Limb (tissue), 2 donors: ENCODE results near the gene YPEL3.
"Not testable (repeated sequence)": the region's sequence is repeated elsewhere in the genome, so short reads cannot be mapped to it uniquely, and the experiment has no call there.

Experiments
- DNase-seq, 2 donors: peaks; one replicate each; pipeline ENCODE4 v3.0.0-alpha.2; 2016; ENCODE audit errors: extremely low spot score in 2 of 2

The YPEL3 gene

DNA sequence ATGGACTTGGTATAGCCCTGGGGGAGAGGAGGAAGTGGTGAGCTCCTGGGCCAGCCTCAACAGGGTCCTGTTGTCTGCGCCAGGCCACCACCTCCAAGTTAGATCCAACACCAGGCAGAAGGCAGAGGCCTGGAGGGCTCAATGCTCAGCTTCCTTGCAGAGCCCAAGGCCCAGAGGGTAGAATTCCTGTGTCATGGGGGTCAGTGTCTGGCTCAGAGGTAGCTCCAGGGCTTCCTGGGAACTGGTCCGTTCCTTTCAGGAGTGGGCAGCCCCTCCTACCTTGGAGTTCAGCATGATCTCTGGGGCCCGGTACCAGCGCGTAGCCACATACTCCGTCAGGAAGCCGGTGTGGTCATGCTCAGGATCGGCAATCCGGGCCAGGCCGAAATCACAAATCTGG, 21.8 kb upstream of the YPEL3 start:
- DNase-seq: no peak

DNA sequence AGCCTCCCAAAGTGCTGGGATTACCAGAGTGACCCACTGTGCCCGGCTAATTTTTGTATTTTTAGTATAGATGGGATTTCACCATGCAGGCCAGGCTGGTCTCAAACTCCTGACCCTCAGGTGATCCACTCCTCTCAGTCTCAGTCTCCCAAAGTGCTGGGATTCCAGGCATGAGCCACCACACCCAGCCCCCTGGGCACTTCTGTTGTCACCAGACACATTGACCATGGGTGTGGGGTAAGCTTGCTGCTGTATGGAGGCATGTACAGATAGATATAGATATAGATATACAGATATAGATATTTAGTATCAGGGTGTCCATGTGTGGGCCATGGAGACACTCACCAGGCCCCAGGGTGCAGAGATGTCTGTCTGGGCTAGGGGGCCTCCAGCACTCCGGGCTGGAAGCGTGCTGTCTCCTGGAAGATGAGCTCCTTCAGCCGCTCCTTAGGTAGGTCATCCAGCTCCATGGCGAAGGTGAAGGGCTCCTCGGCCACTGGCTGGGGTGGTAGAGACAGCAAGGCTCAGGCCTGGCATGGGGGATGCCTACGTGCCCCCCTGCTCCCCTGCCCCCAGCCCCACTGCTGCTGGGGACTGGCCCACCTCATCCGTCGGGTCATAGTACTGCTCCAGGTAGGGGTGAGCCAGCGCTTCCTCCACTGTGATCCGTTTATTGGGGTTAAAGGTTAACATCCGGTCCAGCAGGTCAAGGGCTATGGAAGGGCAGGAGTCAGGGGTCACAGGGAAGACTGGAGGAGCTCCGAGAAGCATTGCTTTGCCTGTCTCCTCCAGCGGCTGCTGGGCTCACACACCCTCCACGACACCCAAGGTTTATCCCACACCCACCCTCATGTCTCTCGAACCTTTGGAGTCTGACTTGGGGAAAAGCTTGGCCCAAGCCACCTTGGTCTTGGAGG, 20.5 kb upstream of the YPEL3 start:
- DNase-seq: no peak

DNA sequence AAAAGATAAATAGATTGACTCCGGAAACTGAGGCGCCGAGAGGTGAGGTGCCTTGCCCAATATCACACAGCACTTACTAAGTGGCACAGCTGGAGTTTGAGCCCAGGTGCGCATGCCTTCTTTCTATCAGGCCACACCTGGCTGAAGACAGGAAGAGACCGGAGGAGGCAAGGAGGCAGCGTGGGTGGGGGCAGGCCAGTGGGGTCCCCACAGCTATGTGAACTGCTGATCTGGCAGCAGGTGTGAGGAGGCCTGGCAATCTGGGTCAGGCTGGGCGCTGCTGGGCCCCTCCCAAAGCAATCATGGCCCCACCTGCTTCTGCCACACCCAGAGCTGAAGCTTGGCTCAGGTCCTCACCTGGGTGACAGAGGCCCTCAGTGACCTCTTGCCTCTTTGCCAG, 19.2 kb upstream of the YPEL3 start:
- no peak for DNase-seq

DNA sequence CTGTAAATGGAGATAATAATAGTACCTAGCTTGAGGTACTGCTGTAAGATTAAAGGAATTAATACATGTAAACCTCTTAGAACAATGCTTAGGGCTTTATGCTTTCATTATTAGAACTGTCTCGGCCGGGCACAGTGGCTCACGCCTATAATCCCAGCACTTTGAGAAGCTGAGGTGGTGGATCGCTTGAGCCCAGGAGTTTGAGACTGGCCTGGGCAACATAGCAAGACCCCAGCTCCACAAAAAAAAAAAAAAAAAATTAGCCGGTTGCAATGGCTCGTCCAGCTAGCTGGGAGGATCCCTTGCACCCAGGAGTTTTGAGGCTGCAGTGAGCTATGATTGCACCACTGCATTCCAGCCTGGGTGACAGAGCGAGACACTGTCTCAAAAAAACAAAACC, 18.8 kb upstream of the YPEL3 start:
- DNase-seq: not testable (repeated sequence)

DNA sequence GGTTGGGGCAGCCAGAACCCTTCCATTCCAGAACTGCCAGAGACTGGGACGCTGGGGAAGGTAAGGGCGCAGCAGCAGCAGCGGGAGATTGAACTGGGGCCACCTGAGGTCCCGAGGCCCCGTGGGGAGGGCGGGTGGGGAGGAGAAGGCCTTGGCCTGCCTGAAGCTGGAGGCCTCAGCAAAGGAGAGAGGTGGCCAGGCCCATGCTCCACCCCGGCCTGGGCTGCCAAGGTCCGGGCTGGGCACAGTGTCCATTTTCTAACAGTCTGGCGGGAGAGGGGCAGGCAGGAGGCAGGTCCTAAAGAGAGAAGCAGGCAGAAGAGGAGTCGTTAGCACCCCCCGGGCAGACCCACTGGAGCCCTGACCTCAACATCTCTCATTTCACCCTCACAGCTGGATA, 18.4 kb upstream of the YPEL3 start:
- DNase-seq: no peak

DNA sequence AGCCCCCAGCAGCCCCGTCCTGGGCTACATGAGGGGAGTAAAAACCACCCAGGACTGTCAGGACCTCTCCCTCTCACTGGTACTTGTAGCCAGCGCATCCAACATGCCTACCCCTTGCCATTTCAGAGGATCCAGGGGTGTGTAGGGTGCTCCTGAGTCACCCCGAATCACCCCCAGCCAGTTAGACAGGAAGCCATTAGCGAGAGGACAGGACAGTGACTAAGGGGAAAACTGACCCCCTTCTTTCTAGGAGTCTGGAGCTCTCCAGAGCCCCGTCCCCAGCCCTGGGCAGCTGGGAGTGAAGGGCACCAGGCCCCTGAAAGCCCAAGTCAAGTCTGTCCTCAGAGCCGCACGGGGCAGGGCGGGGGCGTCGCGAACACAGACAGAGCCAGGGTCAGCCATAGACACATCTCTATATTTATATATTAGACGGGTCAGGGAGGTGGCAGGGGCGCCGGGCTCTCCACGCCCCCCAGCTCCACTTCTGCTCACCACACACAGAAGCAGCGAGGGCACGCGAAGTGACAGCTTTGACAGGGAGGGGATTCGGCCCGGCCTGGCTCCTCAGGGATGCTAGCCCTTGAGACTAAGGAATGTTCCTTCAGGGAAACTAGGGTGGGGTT, 17.8 kb upstream of the YPEL3 start:
- no peak for DNase-seq

DNA sequence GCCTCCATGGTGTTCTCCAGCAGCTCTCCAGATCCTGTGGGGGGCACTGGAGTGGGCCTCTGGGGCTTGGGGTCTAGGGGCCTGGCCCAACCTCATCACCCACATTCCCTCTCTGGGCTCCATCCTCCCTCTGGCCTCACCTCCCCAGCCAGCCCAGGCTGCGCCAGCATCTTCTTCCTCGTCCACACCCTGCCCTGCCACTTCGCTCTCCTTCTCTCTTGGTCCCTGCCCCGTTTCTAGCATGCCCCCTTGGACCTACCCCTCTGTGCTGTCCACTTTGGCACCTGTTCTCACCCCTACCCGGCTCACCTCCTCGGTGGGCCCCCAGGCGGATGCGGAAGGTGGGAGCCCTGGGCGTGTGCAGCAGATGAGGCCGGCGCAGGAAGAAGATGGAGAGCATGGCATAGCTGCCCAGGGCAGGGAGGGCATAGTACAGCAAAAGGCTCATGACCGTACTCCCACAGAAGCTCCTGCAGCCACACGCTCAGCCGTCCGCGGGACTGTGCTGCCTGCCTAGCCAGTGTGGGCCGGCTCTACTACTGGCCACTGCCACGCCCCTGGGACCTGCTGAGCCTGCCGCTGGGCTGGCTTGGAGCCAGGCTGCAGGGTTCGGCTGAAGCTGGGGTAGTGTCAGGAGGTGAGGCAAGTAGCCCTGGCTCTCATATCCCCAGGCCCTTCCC, 17.2 kb upstream of the YPEL3 start, which contains the start of gene GDPD3:
GDPD3 (minus strand) TSS at position 507 of the 680 bp plus-strand sequence; CDS start at position 448, 59 bp downstream.
- no peak for DNase-seq

DNA sequence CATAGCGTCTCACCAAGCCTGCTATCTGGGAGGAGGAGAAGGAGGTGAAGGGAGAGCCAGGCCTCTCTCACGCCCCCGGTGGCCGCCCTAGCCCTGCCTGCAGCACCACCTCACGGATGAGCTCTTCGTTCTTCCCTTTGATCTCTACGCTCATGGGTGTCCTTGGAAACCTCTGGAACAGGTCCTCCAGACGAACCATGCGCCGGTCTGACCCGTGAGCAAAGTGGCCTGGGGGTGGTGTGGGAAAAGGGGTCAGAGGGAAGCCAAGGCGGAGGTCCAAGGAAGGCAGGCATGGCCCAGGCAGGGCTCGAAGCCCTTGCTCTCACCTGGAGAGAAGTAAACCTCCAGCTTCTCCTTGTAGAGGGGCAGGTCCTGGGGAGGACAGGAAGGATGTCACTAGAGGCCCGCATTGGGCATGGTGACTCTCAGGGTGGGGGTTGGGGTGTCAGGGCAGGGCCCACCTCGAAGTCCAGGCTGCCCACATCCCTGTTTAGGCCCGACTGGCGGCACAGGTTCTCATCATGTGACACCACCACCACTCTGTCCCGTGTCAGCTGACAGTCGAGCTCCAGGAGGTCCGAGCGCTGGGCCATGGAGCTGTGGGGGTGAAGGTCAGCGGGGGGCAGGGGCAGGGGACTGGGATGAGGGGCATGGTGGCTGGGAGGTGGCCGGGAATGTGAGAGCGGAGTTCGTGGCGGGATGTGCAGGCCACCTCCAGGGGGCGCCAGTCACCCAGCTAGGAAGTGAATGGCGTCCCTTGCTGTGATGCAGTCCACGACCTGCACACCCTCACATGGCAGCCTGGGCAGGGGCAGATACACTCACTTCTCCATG, 16.4 kb upstream of the YPEL3 start:
- peak in 1 of 2 donors; percentile 60 for DNase-seq

DNA sequence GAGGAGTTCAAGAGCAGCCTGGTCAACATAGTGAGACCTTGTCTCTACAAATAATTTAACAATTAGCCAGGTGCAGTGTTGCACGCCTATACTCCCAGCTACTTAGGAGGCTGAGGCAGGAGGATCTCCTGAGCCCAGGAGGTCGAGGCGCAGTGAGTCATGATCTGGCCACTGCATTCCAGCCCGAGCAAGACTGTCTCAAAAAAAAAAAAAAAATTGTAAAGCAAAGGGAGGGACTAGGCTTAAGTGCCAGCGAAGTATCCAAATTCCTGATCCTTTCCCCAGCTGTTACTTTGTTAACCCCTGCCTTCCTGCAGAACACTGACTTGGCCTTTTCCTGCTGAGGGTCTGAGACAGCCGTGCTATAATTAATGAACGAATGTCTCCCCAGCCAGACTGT, 14.6 kb upstream of the YPEL3 start:
- DNase-seq: peak in 1 of 2 donors; percentile 48

DNA sequence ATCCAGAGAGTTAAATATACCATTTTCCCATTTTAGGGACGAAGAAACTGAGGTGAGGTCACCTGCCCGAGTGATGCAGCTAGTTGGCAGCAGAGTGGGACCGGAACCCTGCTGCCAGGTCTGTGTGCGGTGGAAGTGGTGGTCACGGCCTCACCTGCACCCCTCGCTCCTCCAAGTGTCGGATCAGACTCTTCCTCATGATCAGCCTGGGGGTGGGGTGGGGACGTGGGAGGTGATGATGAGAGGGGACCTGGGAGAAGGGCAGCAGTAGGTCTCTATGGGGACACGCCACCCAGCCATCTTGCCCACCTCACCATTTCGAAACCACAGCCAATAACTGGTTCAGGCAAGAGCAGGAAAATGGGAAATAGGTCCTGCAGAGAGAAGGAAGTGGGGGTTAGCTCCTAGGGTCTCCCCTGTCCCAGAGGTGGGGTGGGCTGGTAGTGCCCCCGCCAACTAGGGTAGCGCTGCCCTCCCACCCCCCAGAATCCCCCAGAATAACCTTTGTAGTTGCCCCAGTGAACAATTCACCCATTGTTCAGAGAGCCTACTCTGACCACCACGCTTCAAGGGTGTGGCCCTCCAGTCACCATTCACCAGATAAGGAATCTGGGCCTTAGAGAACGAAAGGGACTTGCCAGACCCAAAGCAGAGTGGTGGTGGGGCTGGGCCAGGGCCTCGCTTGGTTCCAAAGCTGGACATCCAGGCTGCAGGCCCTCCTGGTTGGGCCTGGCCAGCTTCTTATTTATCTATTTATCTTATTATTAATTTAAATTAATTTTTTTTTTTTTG, 12.2 kb upstream of the YPEL3 start:
- no peak for DNase-seq

DNA sequence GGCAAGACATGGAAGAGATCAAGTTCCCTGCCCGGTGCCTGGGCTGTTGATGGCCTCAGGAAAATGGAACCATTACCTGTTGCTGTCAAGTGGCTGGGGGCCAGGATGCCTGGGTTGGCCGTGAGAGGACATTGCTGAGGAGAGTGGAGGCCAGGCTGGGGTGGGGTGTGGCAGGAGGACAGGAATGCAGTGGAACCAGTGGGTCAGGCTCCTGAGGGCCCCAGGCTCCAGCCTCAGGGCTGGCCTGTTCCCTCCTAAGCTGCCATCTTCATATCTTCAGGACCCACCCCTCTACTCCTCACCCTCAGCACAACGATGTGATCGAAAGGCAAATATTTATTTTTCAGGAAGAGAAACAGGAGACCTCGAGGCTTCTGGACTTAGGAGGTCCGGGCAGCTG, 8.5 kb upstream of the YPEL3 start:
- no peak for DNase-seq

DNA sequence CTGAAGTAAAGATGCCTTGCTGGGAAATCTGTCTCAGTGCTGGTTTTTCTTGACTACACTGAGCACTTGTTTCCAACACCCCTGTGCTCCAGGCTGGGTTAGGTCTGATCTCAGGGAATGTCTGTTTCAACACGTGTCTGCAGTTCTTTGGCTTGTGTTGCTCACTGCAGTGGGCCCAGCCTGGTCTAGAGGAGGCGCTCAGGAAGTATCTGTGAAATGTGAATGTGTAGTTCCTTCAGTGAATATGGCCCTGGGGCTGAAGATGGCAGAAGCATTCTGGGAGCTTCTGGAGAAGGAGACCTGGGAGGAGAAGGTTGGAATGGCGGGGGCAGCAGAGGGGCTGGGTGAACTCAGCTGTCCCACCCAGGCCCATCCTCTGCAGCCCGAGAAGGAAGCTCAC, 8.1 kb upstream of the YPEL3 start:
- DNase-seq: no peak

DNA sequence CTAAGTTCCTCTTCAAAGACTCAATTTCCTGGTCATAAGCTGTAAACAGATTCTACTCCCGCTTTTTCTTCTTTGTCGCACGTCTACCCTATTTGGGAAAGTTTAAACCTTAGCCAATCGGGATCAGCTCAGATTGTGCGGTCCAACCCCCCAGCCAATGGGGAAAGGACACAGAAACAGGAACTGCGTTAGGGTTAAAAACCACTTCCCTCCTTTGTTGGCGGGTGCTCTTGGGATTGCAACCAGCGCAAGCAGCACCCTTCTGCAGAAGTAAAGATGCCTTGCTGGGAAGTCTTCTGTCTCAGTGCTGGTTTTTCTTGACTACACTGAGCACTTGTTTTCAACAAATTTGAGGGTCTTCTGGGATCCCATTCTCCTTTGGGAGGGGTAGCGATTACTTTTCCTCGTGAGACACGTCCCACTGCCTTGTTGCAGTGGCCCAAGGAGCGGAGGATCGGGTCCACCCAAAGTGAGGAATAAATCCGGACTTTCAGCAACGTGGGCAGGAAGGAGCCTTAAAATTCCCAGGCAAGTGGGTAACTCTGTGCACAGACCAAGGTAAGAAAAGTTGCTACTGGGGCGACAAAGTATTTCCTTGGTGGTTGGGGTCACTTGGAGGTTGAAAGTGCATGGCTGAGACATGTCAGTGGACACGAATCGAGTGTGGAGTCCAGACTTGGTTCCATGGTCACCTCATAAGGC, 1.0 kb upstream of the YPEL3 start:
- no peak for DNase-seq

DNA sequence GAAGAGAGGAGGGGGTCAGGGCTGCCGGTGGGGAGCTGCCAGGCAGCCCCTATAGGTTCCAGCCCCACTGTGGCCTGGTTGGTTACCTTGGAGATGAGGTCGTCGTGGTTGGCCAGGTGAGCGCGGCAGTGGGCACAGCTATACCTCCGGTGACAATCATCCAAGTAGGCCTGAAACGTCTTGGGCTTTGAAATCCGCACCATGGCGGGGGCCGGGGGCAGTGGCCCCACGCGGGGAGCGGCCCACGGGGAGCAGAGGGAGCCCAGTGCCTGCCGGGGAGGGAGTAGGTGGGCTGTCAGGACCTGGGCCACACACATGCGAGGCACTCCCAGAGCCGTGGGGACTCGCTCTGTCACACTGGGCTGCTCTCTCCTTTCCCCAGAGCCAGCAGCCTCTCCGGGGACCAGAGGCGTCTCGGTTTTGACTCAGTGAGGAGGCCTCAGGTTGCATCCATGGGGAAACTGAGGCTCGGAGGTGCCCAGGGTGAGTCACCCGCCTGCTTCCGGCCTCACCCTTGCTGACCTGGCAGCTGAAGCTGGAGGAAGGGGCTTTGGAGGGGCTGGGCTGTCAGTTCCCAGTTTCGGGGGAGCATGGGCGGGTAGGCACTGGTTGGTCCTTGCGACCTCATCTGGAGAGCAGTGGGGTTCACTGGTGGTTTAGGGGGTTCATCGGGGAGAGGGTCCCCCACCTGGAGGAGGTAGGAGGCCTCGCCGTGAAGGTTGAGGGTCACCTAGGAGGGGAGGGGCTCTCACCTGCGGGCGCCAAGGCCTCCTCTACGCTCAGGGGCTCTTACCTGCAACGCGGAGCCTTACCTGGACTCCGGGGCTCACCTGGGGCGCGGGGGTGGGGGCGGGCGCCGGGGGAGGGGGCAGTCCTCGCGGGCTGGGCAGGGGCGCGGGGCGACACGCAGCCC, 591 bp downstream of the YPEL3 start:
- no peak for DNase-seq

DNA sequence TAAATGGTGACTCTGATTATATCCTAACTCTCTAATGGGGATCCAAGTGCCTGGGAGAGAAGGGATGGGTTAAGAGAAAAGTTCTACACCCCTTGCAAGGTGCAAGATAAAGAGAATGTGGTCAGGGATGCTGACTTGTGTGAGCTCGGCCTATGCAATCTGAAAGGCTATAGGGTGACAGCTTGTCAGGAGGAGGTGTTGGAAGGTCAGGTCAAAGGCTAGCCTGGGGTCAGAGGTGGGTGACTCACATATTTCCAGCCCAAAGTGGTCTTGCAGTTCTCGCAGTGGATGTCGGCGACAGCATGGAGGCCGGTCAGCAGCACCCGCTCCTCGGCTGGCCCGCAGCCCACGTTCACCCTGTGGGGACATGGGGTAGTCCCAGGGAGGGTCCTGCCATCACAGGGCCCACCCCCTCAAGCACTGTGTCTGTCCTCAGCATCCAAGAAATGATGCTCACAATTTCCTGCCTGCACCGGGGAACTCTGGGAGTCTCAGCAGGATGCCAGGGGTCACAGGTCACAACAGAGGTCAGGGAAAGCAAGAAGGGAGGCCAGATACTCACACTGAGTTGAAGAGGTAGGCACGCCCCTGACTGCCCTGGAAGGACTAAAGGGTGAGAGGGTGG, 1.4 kb downstream of the YPEL3 start:
- DNase-seq: no peak

DNA sequence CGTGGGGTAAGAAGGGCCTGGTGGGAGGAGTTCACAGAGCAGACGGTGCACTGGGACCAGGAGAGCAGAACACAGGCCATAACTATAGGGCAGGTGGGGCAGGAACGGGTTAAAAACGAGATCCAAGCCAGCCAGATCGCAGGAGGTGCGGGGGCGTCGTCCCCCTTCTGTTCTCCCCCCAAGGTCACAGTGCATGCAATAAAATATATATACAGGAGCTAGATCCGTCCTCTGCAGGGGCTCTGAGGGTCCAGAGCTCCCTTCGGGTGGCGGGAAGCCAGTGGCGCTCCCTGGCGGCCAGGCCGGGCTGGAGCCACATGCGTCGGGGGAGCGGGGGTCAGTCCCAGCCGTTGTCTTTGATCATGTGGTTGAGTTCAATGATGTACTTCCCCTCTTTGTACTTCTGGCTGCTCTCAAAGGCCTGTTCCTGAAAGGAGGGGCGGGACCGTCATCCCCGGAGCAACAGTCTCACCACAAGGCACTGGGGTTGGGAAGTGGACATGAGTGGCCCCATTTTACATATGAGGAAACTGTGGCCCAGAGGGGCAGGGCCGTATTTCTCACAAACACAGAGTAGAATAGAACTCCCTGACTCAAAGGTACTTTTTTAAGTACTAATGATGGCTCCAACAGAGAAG, 3.5 kb downstream of the YPEL3 start:
- DNase-seq: peak; percentile 14 to 72

DNA sequence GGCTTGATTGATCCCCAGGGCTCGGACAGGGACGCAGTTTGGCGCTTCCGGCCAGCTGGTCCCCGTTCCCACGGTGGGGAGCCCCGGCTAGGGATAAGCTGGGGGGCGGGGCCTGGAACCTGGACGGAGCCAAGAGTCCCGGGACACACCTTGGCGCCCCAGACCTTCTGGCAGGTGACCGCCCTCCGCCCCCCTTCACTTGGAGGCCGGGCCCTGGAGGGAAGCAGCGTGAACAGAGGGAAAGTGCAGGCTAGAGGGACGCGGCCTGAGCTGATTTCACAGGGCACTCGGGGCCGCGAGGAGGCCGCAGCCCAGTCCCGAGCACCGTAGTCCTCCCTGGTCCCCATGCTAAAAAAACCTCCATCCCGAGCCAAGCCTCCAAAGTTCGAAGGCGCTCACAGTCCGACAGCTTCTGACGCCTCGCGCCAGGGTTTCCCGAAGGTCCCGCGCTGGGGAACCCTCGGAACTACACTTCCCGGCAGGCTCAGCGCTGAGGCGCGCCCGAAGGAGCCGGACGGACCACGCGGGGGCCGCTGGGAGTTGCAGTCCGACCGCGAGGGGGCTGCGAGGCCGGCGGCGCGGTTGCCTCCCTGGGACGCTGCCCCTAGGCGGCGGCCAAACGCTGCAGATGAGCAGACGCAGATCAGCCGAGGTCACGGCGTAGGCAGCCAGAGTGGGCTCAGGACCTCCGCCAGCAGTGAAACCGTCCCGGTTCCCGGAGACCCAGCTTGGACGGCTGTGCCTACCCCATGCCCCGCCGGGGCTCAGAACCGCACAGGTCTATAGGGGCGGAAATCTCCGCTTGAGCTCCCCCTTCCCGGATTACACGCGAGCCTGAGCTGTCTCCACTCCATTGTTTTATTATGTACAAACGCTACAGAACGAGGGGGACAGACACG, 4.3 kb downstream of the YPEL3 start, which contains the start of gene TBX6:
TBX6 (minus strand) TSS at position 451 of the 899 bp plus-strand sequence. CDS start 731 bp downstream, outside the sequence.
- peak; percentile 92 to 95 for DNase-seq
